Fibroblast of skin of left biceps (primary cell): ENCODE data around the gene AMOTL1.
"Not testable (repeated sequence)": the region's sequence is repeated elsewhere in the genome, so short reads cannot be mapped to it uniquely, and the experiment has no call there.

ENCODE experiments used
- DNase-seq, 2 experiments: peaks; one replicate each; pipeline ENCODE4 v3.0.0-alpha.2; 2013; ENCODE audit warnings: low read depth in 2 of 2

AMOTL1 gene

GRCh38 chr11:94793822-94794221 is 25.7 kb downstream of the AMOTL1 start:
- DNase-seq: no peak

- DNase-seq: peak; percentile 69 to 76
Measured at GRCh38 chr11:94794287-94795168, 26.4 kb downstream of the AMOTL1 start.

DNA sequence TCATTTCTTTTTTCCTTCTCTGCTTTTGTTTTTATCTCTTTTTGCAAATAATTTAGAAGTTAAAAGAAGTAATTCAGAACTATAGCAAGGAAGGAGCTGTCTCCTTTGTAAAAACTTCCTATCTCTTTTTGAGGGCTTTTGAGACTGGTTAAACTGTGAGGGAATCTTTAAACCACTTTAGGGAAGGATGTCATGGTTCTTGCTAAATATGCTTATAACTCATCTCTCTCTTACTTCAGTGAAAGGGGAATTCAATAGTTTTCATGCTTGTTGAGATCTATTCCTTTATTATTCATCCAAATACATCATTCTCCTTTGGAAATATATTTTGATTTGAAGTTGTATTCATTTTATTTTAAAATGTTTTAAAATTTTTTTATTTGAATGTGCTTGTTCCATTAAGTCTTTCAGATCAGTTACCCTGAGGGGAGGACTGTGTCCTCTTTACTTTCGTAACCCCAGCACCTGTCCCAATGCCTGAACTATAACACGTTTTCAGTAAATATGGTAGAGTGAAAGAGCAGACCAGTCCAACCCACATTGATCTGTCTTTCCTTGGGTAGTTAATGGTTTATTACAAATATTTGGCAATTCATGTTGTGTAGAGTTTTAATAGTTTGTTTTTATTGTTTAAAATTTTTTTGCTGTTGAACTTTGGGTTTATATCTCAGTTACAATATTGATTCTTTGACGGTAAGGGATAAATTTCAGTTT is 27.5 kb downstream of the AMOTL1 start:
- DNase-seq: no peak

GRCh38 chr11:94796190-94796580 is 28.0 kb downstream of the AMOTL1 start:
- no peak for DNase-seq

DNA sequence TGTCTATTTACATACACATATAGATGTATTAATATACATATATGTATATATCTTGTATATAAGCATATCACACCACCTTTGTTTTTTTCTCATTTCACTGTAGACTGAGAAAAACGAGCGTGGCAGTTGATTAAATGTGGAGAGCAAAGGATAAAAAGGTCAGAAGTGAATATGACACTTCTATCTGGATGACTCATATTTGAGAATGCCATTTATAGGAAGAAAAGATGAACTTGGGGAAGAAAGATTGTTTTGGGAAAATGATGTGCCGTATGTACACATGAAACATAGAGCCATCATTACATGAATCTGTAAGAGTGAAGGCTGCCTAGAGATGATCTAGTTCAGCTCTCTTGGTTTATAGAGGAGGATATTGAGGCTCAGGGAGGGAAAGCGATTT is 28.7 kb downstream of the AMOTL1 start:
- no peak for DNase-seq

- no peak for DNase-seq
Measured at GRCh38 chr11:94799726-94800125, 31.6 kb downstream of the AMOTL1 start.

GRCh38 chr11:94800414-94800813 is 32.3 kb downstream of the AMOTL1 start:
- no peak for DNase-seq

DNA sequence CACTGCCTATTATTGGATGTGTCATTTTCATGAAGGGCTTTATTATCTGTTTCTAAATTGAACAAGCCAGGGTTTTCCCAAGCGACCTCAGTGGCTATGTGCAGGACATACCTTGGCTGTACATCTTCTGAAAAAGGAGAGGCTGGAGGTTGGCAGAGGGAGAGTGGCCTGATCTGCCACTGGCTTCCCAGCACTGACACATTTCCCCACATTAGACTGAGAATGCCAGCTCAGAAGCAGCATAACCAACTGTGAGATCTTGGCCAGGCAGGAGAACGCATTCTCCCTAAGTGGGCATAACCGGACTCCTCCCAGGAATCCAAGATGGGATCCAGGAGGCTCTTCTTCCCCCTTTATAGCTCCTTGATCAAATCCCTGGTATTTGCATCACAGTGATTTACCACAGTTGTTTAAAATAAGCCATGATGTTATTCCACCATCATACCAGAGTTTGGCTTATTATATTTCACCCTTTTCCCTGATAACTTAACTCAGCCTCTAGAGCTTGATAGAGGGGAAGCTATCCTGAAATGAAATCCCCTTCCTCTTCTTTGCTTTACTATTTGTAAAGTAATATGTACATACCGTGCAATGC is 33.8 kb downstream of the AMOTL1 start:
- no peak for DNase-seq

DNA sequence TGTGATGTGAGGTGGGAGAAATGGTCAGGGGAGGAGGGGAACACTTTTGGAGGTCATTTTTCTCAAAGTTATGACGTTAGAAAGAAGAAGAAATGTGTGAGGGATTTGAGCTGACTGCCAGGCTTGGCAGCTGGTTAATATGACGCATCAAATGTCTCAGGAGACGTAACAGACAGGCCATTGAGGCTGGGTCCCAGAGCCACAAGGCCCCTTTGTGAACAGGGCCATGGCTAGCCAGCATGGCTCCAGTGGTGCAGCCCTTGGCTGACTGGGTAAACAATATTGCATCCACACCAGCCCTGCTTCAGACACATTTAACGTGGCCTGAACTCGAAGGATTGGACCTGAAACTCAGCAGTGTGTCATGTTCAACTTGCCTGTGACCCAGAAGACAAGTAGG is 34.3 kb downstream of the AMOTL1 start:
- DNase-seq: no peak

DNA sequence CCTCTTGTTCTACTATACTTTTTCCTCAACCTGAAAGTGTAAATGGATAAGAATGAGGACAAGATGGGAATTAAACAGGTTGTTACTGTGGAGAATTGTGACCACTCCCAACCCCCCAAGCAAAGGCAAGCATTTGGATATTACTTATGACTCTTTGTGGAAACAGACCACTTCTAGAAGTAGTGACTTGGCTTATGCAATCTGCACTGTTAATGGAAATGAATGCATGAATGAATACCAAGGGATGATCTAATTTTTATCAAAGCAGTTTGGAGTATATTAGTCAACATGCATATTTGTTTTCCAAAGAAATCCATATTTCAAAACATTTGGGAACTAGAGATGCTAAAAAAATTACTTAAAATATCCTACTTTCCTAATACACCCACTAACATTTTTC is 35.3 kb downstream of the AMOTL1 start:
- DNase-seq: no peak

DNA sequence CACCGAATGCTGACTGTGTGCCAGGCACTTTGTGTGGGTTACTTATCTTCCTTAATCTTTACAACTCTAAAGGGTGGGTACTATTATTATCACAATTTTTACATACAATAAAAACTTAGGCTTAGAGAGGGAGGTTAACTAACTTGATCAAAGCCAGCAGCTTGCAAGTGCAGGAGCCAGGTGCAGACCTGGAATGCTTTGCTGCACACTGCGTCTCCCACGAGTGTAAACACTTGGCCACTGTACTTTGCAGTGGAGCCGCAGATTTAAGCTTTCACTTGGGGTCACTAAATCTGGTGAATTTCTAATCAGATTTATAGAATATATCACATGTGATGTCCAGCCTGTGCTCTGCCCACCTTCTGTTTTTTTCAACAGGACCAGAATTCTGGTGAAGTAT is 36.7 kb downstream of the AMOTL1 start:
- no peak for DNase-seq

DNA sequence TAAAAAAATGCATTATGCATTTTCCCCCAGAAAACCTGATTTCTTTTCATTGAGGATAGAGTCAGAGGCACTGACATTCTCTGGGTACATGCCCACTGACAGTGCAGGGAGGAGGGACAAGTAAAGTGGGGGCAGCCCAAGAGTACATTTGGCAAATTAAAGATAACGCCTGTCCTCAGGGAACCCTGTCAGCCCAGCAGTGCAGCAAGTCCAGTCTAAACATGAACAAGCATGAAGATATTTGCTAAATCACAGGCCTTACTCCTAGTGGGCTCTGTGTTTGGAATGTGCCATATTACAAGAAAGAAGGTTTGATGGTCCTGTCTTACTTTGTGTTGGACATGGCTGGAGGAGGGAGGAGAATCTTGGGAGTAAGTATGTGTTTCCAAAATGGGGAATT is 37.9 kb downstream of the AMOTL1 start:
- no peak for DNase-seq

DNA sequence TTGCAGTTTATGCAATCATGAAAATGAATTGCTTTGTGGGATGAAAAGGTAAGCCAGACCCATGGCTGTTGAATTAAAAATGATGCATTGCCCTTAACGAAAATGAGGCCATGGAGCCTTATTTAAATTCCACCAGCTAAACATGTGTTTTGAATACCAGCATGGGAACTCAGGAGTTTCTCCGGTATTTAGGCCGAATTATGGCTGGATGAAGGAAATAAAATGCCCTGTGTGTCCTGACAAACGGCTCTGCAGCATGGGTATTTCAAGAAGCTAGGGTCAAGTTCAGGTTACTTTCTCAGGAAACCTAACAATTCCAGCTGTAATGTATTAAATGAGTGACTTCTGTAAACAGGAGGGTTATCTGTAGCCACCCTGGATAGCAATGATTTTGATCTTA is 38.3 kb downstream of the AMOTL1 start:
- no peak for DNase-seq

GRCh38 chr11:94809251-94809650 is 41.1 kb downstream of the AMOTL1 start:
- DNase-seq: no peak

- DNase-seq: not testable (repeated sequence)
Measured at GRCh38 chr11:94812724-94813720, 44.9 kb downstream of the AMOTL1 start.

DNA sequence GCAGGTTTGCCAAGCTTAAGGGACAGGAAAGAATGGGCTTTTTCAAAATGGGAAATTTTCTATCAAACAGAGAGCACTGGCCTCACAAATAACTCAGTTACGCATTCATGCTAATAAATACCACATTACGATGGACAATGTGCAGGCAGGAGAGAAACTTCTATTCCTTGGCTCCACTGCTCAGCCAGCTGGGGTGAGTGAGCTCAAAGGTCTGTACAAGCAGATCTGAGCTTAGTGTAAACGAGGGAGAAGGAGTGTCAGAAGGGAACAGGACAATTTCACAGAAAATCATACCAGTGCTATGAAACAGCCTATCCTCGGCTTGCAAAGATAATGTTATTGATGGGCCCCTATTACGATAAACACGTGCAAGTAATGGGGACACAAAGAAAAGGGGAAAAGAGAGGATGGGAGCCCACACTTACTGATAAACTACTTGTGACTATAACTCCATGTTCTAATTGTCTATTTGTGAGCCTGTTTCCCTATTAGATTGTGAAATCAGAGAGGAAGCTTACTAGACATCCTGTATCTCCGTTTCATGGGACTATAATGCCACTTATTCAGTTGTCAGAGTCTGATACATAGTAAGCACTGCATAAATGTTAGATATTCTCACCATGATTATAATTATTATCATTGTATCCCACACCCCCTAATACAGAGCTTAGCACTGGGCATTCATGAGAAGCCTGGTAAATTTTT is 46.3 kb downstream of the AMOTL1 start:
- DNase-seq: no peak

DNA sequence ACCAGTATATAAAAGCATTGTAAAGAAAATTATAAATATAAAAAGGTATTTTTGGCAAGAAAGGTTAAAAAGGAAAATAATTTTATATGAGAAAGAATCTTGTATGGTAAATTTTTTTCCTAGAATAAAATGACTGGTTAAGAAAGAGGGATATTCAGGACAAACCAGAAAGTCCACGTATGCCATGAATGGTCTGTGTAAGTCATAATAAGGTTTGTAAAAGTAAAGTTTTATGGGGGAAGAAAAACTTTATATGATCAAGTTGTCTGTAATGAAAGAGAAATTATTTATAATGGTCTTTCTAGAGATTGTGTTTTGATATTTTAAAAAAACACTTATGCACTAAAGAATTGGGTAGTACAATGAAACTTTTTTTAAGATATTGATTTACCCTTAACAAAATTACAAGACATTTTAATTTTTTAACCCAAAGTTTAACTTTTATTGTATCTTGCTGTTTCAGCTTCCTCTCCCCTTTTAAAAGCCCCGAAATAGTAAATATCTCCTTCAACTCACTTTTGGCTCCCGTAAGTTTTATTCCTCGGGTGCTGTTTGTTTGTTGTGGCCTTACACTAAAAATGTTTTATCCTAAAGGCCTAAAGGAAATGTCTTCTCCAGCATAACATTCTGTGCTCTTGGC is 47.7 kb downstream of the AMOTL1 start:
- DNase-seq: no peak

DNA sequence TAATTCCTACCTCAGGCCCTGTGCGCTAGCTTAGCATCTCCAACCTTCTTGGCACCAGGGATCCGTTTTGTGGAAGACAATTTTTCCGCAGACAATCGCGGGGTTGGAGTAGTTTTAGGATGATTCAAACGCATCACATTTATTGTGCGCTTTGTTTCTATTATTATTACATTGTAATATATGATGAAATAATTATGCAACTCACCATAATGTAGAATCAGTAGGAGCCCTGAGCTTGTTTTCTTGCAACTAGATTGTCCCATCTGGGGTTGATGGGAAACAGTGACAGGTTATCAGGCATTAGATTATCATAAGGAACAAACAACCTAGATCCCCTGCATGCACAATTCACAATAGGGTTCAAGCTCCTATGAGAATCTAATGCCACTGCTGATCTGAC is 52.3 kb downstream of the AMOTL1 start:
- DNase-seq: no peak

- DNase-seq: no peak
Measured at GRCh38 chr11:94821439-94821838, 53.3 kb downstream of the AMOTL1 start.

DNA sequence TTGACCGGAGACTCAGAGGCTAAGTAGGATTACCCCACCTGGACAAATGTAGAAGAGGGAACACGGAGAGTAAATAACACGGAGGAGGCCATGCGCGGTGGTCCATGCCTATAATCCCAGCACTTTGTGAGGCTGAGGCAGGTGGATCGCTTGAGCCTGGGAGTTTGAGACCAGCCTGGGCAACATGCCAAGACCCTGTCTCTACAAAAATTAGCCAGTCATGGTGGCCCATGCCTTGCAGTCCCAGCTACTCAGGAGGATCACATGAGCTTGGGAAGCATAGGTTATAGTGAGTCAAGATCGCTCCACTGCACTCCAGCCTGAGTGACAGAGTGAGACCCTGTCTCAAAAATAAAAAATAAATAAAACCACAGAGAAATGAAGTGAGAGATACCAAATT is 53.9 kb downstream of the AMOTL1 start:
- no peak for DNase-seq
